ENCODE results near the gene XPNPEP2.
"Not testable (repeated sequence)": the region's sequence is repeated elsewhere in the genome, so short reads cannot be mapped to it uniquely, and the experiment has no call there.

The XPNPEP2 gene

GRCh38 chrX:129742759-129743152, 4.0 kb downstream of the XPNPEP2 start:
- not testable (repeated sequence) for H3K18ac ChIP-seq (ENCODE audit: low read length); H4K91ac ChIP-seq (ENCODE audit: low read depth, low read length); H2AK5ac ChIP-seq (ENCODE audit: low read length); H3K9ac ChIP-seq (ENCODE audit: low read length); H3K79me2 ChIP-seq (ENCODE audit: control insufficient read depth, insufficient read depth, low read length, poor library complexity); H4K12ac ChIP-seq (ENCODE audit: low read depth, low read length); H3K36me3 ChIP-seq (ENCODE audit: control insufficient read depth in 1 of 2, insufficient read depth in 2 of 2, low read length in 2 of 2); H2BK12ac ChIP-seq (ENCODE audit: low read length); H2BK120ac ChIP-seq (ENCODE audit: insufficient read depth, low read length, poor library complexity); H2AFZ ChIP-seq (ENCODE audit: insufficient read depth, low read length, poor library complexity); H3K9me3 ChIP-seq (ENCODE audit: insufficient read depth, low read depth, low read length); H3K4me2 ChIP-seq (ENCODE audit: low read length); H3K14ac ChIP-seq (ENCODE audit: low read length); H4K8ac ChIP-seq (ENCODE audit: low read depth, low read length); H3K27ac ChIP-seq (ENCODE audit: low read depth, low read length); DNase-seq; H3K4me3 ChIP-seq (ENCODE audit: low read depth, low read length); H3K27me3 ChIP-seq (ENCODE audit: insufficient read depth, low read length); H3K79me1 ChIP-seq (ENCODE audit: low read length); H2BK5ac ChIP-seq (ENCODE audit: low read depth, low read length, poor library complexity); H3K4ac ChIP-seq (ENCODE audit: low read depth, low read length); H3K23ac ChIP-seq (ENCODE audit: low read length)
- no CpG with 5 or more reads among the region's 6 CpGs for WGBS (ENCODE audit: extremely low coverage, insufficient coverage, insufficient read length)
- peaks cover 13% of the 10 kb centered on the region in 2 experiments for H3K4me1 ChIP-seq (ENCODE audit: control insufficient read depth in 1 of 2, insufficient read depth in 2 of 2, low read length in 2 of 2)

- Histone ChIP-seq H3K4me2 (ENCODE audit: low read length) (no peak overlapping the region), H3K79me2 (ENCODE audit: control insufficient read depth, insufficient read depth, low read length, poor library complexity) (no peaks in the 10 kb centered on the region), H3K4me3 (ENCODE audit: low read depth, low read length) (no peak overlapping the region), H3K27me3 (ENCODE audit: insufficient read depth, low read length) (no peaks in the 10 kb centered on the region), H2BK120ac (ENCODE audit: insufficient read depth, low read length, poor library complexity) (no peak overlapping the region), H3K9me3 (ENCODE audit: insufficient read depth, low read depth, low read length) (no peaks in the 10 kb centered on the region), H3K18ac (ENCODE audit: low read length) (no peak overlapping the region), H3K23ac (ENCODE audit: low read length) (no peak overlapping the region), H3K36me3 (ENCODE audit: control insufficient read depth in 1 of 2, insufficient read depth in 2 of 2, low read length in 2 of 2) (no peaks in the 10 kb centered on the region), H3K9ac (ENCODE audit: low read length) (no peak overlapping the region), H3K27ac (ENCODE audit: low read depth, low read length) (no peak overlapping the region), H3K14ac (ENCODE audit: low read length) (no peak overlapping the region), H4K12ac (ENCODE audit: low read depth, low read length) (no peak overlapping the region), H2AK5ac (ENCODE audit: low read length) (no peak overlapping the region), H3K79me1 (ENCODE audit: low read length) (peaks cover 2% of the 10 kb centered on the region), H2BK5ac (ENCODE audit: low read depth, low read length, poor library complexity) (no peak overlapping the region), H4K91ac (ENCODE audit: low read depth, low read length) (no peak overlapping the region), H3K4me1 (ENCODE audit: control insufficient read depth in 1 of 2, insufficient read depth in 2 of 2, low read length in 2 of 2) (peaks cover 9 to 10% of the 10 kb centered on the region in 2 experiments), H2BK12ac (ENCODE audit: low read length) (no peak overlapping the region), H4K8ac (ENCODE audit: low read depth, low read length) (no peak overlapping the region), H2AFZ (ENCODE audit: insufficient read depth, low read length, poor library complexity) (no peak overlapping the region), H3K4ac (ENCODE audit: low read depth, low read length) (no peak overlapping the region)
- no peak for DNase-seq
- WGBS (ENCODE audit: extremely low coverage, insufficient coverage, insufficient read length), result no CpG with 5 or more reads among the region's 4 CpGs
Measured at GRCh38 chrX:129743821-129744220, 5.0 kb downstream of the XPNPEP2 start.

GRCh38 chrX:129744861-129745321, 6.1 kb downstream of the XPNPEP2 start:
- no peak overlapping the region for H2AFZ ChIP-seq (ENCODE audit: insufficient read depth, low read length, poor library complexity)
- H3K14ac ChIP-seq (ENCODE audit: low read length), result no peak overlapping the region
- no peak overlapping the region for H2BK12ac ChIP-seq (ENCODE audit: low read length)
- no peaks in the 10 kb centered on the region for H3K79me1 ChIP-seq (ENCODE audit: low read length)
- no peak for DNase-seq
- no peak overlapping the region for H3K4me3 ChIP-seq (ENCODE audit: low read depth, low read length)
- no peak overlapping the region for H2AK5ac ChIP-seq (ENCODE audit: low read length)
- H4K8ac ChIP-seq (ENCODE audit: low read depth, low read length), result no peak overlapping the region
- H4K91ac ChIP-seq (ENCODE audit: low read depth, low read length), result no peak overlapping the region
- no peak overlapping the region for H3K18ac ChIP-seq (ENCODE audit: low read length)
- WGBS (ENCODE audit: extremely low coverage, insufficient coverage, insufficient read length), result no CpG with 5 or more reads among the region's 10 CpGs
- no peaks in the 10 kb centered on the region for H3K27me3 ChIP-seq (ENCODE audit: insufficient read depth, low read length)
- no peak overlapping the region for H3K4me2 ChIP-seq (ENCODE audit: low read length)
- H3K9me3 ChIP-seq (ENCODE audit: insufficient read depth, low read depth, low read length), result no peaks in the 10 kb centered on the region
- H3K9ac ChIP-seq (ENCODE audit: low read length), result no peak overlapping the region
- H2BK5ac ChIP-seq (ENCODE audit: low read depth, low read length, poor library complexity), result no peak overlapping the region
- H4K12ac ChIP-seq (ENCODE audit: low read depth, low read length), result no peak overlapping the region
- H3K4ac ChIP-seq (ENCODE audit: low read depth, low read length), result no peak overlapping the region
- no peak overlapping the region for H2BK120ac ChIP-seq (ENCODE audit: insufficient read depth, low read length, poor library complexity)
- H3K27ac ChIP-seq (ENCODE audit: low read depth, low read length), result no peak overlapping the region
- peaks cover under 1 to 2% of the 10 kb centered on the region in 2 experiments for H3K4me1 ChIP-seq (ENCODE audit: control insufficient read depth in 1 of 2, insufficient read depth in 2 of 2, low read length in 2 of 2)
- no peaks in the 10 kb centered on the region for H3K79me2 ChIP-seq (ENCODE audit: control insufficient read depth, insufficient read depth, low read length, poor library complexity)
- no peaks in the 10 kb centered on the region for H3K36me3 ChIP-seq (ENCODE audit: control insufficient read depth in 1 of 2, insufficient read depth in 2 of 2, low read length in 2 of 2)
- no peak overlapping the region for H3K23ac ChIP-seq (ENCODE audit: low read length)

GRCh38 chrX:129746557-129747470, 8.0 kb downstream of the XPNPEP2 start:
- Histone ChIP-seq H3K18ac (ENCODE audit: low read length) (no peak overlapping the region), H3K14ac (ENCODE audit: low read length) (no peak overlapping the region), H3K4me2 (ENCODE audit: low read length) (no peak overlapping the region), H4K91ac (ENCODE audit: low read depth, low read length) (no peak overlapping the region), H3K4me3 (ENCODE audit: low read depth, low read length) (no peak overlapping the region), H3K9ac (ENCODE audit: low read length) (no peak overlapping the region), H3K36me3 (ENCODE audit: control insufficient read depth in 1 of 2, insufficient read depth in 2 of 2, low read length in 2 of 2) (no peaks in the 10 kb centered on the region), H2BK12ac (ENCODE audit: low read length) (no peak overlapping the region), H3K9me3 (ENCODE audit: insufficient read depth, low read depth, low read length) (no peaks in the 10 kb centered on the region), H3K79me1 (ENCODE audit: low read length) (no peaks in the 10 kb centered on the region), H3K4me1 (ENCODE audit: control insufficient read depth in 1 of 2, insufficient read depth in 2 of 2, low read length in 2 of 2) (no peaks in the 10 kb centered on the region), H2AK5ac (ENCODE audit: low read length) (no peak overlapping the region), H4K8ac (ENCODE audit: low read depth, low read length) (no peak overlapping the region), H2AFZ (ENCODE audit: insufficient read depth, low read length, poor library complexity) (no peak overlapping the region), H3K27me3 (ENCODE audit: insufficient read depth, low read length) (no peaks in the 10 kb centered on the region), H2BK5ac (ENCODE audit: low read depth, low read length, poor library complexity) (no peak overlapping the region), H3K23ac (ENCODE audit: low read length) (no peak overlapping the region), H3K4ac (ENCODE audit: low read depth, low read length) (no peak overlapping the region), H4K12ac (ENCODE audit: low read depth, low read length) (no peak overlapping the region), H2BK120ac (ENCODE audit: insufficient read depth, low read length, poor library complexity) (no peak overlapping the region), H3K79me2 (ENCODE audit: control insufficient read depth, insufficient read depth, low read length, poor library complexity) (no peaks in the 10 kb centered on the region), H3K27ac (ENCODE audit: low read depth, low read length) (no peak overlapping the region)
- no peak for DNase-seq
- WGBS (ENCODE audit: extremely low coverage, insufficient coverage, insufficient read length), result no CpG with 5 or more reads among the region's 7 CpGs

Data from trophoblast cell (in vitro differentiated cells and primary cell).